ENCODE results near the gene USP36. TPM values are rescaled to one million over a fixed set of nuclear protein-coding genes. Genes with fewer than 3 reads are reported as not detected.
A peak's percentile ranks its signal among the peaks of the same experiment; 100 is the strongest.

The USP36 gene
- total and polyA plus RNA-seq, 9 of the 15 experiments (the other 6 are each of a cell fraction or from before 2014, with no cell fraction given) = 6.4 to 72.8 (median 22.5) TPM

- TF ChIP-seq ZNF592 (IDR thresholded peaks at IDR 0.05) (peak; percentile 76; the same call in 1 of the 2 replicates), ZNF740 (CRISPR knock-in tag; IDR thresholded peaks at IDR 0.05) (no peak), ZNF740 (tag; IDR thresholded peaks at IDR 0.05) (no peak), ZNF449 (CRISPR knock-in tag; IDR thresholded peaks at IDR 0.05) (no peak), KDM2B (CRISPR knock-in tag; IDR thresholded peaks at IDR 0.05) (no peak), PBX2 (CRISPR knock-in tag; IDR thresholded peaks at IDR 0.05; ENCODE audit: low read depth) (no peak), PBX2 (tag; conservative IDR thresholded peaks at IDR 0.05; ENCODE audit: low read depth) (peak; percentile 47), MEIS2 (IDR thresholded peaks at IDR 0.05; ENCODE audit: partially characterized antibody) (peak; percentile 74), MYNN (IDR thresholded peaks at IDR 0.05) (no peak), MYNN (CRISPR knock-in tag; IDR thresholded peaks at IDR 0.05) (no peak), ADNP (tag; IDR thresholded peaks at IDR 0.05) (no peak), SMARCA5 (IDR thresholded peaks at IDR 0.05) (no peak), ZSCAN29 (IDR thresholded peaks at IDR 0.05) (no peak), LEF1 (IDR thresholded peaks at IDR 0.05) (0 out of 2 replicates have a peak, but pooled peaks have one; percentile 35), ZNF316 (IDR thresholded peaks at IDR 0.05) (peak; percentile 64), MAFG (tag; conservative IDR thresholded peaks at IDR 0.05) (peak; percentile 83), ESRRA (IDR thresholded peaks at IDR 0.05; ENCODE audit: borderline replicate concordance, low read depth) (peak; percentile 86), NFE2 (IDR thresholded peaks at IDR 0.05; ENCODE audit: low read depth) (peak; percentile 73), ZNF644 (tag; IDR thresholded peaks at IDR 0.05; ENCODE audit: low read depth) (0 out of 2 replicates have a peak, but pooled peaks have one; percentile 28), ZNF124 (CRISPR knock-in tag; IDR thresholded peaks at IDR 0.05) (no peak), NEUROD1 (IDR thresholded peaks at IDR 0.05; ENCODE audit: borderline replicate concordance, low read depth, low read length, partially characterized antibody) (peak; percentile 53), RBM39 (optimal IDR thresholded peaks at IDR 0.05; ENCODE audit: low read depth, low read length) (no peak), TAL1 (IDR thresholded peaks at IDR 0.05) (no peak)
Measured at GRCh38 chr17:78883089-78883532, 42.5 kb upstream of the USP36 start (continued).

Measured in K562 (cell line).